Stimulated activated CD8-positive, alpha-beta memory T cell treated with anti-CD3 and anti-CD28 coated beads, Interleukin-12 subunit alpha, Interleukin-12 subunit beta, amount 100 ng/mL, for 24 hours (primary cell): ENCODE measurements around the gene LITAFD.

Experiments
- DNase-seq: peaks from one replicate; pipeline ENCODE4 v3.0.0-alpha.2; 2020; ENCODE audit errors: extremely low read depth

Gene LITAFD

GRCh38 chr16:8920645-8921346 is 38.6 kb downstream of the LITAFD start:
- no peak for DNase-seq

- no peak for DNase-seq
Observed at GRCh38 chr16:8921347-8921984, 39.3 kb downstream of the LITAFD start.

DNA sequence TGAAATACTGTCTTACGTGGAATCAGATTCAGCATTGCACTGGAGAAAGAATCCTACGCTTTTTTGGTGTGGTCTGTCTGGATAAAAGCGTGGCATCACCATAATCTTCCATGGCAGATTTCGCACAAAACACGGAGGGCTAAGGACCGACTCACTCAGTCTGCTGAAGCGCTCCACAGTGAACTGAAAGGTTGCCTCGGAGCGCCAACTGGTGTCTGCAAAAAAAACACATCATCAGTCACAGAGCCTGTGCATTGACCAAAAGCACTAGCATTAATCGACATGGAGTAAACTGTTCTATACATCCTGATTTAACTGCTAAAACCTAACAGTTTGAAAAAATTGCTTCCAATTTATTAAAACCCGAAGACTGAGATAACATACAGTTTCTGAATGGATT is 41.0 kb downstream of the LITAFD start:
- no peak for DNase-seq

DNA sequence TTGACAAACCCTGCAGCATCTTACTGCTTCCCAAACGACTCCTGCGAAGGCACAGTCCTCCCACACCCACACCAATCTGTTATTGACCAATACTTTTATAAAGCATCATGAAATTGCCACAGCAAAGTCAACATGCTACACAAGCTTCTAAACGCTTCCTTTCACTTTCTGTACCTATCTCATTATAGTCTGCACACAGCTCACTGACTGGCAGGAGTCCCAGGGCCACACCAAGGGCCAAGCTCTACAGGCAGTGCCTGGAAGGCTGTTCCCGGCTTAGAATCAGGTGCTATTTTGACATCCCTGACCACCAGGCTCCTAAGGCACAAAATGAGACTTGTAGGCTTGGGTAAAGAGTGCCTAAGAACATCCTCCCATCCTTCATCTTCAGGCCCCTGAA is 42.1 kb downstream of the LITAFD start:
- DNase-seq, result no peak

GRCh38 chr16:8925455-8925854 is 43.3 kb downstream of the LITAFD start:
- DNase-seq, result no peak

GRCh38 chr16:8926827-8927226 is 44.7 kb downstream of the LITAFD start:
- DNase-seq, result no peak

- peak; percentile 16 for DNase-seq
Observed at GRCh38 chr16:8928467-8928957, 46.4 kb downstream of the LITAFD start.

GRCh38 chr16:8929086-8929748 is 47.1 kb downstream of the LITAFD start:
- no peak for DNase-seq

- no peak for DNase-seq
Observed at GRCh38 chr16:8931859-8932258, 49.7 kb downstream of the LITAFD start.

DNA sequence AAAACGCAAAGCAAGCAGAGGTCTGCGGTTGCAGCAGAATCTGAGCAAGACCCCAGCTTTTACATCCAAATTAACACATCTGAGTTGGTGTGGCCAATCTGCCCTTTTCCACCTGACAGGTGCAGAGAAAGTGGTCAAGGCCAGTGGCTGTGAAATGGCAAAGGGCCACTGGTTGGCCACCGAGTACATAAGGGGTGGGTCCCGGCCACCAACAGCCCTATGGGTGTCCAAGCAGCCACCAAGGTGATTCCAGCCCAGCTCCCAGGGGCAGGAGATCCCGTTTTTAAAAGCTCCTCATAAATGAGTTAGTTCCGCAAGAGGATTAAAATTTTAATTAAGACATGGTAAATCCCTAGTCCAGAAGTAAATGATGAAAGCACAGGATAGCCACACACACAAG is 52.5 kb downstream of the LITAFD start:
- no peak for DNase-seq
